ENCODE data around the gene ATP8A2. TPM values are rescaled to one million over a fixed set of nuclear protein-coding genes. Genes with fewer than 3 reads are reported as not detected.

Gene ATP8A2
- total and polyA plus RNA-seq, 12 donors = under 0.01 to 0.18 (median 0.10) TPM; not detected in 3

DNA sequence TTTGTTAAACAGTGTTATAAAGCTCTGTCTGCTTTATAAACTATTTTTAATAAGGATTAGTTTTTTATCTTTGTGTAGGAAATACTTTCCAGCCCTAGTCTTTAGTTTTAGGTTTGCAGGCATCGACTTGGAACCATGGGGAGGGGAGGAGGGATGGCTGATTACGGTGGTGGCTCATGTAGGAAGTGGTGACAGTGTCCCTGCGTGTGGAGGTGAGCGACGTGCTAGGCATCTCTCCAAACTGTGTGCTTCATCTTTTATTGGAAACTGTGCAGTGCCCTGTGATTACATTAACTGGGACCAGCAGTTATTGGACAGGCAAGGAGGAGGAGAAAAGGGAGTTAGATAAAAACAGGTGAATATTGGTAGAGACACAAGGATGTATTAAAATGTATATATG, 203.8 kb downstream of the ATP8A2 start:
- 18 to 31% methylated on average over 5 of the region's 5 CpGs for WGBS, 2 donors
- intact Hi-C loops (cut with DNase I) = loop anchor here in 8 of 10 donors (2.0 to 5.0 kb wide), 4 partner anchors 487 to 492 kb away; no protein-coding TSS in a partner anchor
- Histone ChIP-seq H3K27ac (no peak overlapping the region), H3K4me3 (no peak overlapping the region), H3K36me3 (no peaks in the 10 kb centered on the region), H3K27me3 (peaks cover 0 to 67% (median 35%) of the 10 kb centered on the region in 7 donors), H3K9me3 (no peaks in the 10 kb centered on the region), H3K4me1 (no peaks in the 10 kb centered on the region)
- no peak for ATAC-seq
- DNase-seq = no peak
- TF ChIP-seq CTCF (IDR thresholded peaks at IDR 0.05) = no peak

DNA sequence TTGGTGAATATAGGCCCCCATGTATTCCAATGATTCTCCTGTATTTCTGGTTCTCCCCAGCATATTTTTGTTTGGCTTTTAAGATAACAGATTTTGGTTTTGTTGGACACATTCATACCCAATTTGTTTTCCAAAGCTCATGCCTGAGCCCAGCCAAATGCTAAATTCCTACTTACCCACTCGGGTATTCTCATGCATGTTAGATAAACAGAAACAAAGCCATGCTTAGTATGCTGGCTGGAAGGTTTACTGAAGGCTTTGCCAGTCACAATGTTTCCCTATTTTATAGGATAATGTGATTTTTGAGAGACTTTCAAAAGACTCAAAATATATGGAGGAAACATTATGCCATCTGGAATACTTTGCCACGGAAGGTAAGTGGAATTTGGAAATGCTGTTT, 206.8 kb downstream of the ATP8A2 start:
- no peak for TF ChIP-seq CTCF (IDR thresholded peaks at IDR 0.05)
- no peak for DNase-seq
- Histone ChIP-seq H3K36me3 (no peaks in the 10 kb centered on the region), H3K9me3 (no peaks in the 10 kb centered on the region), H3K27ac (no peak overlapping the region), H3K4me3 (no peak overlapping the region), H3K4me1 (no peaks in the 10 kb centered on the region), H3K27me3 (peaks cover 0 to 57% (median 30%) of the 10 kb centered on the region in 7 donors)
- 60 to 76% methylated on average over 2 of the region's 2 CpGs for WGBS, 2 donors
- intact Hi-C loops (cut with DNase I) = loop anchor here in 2 of 10 donors (5.0 kb wide), 2 partner anchors 484 to 489 kb away; no protein-coding TSS in a partner anchor
- ATAC-seq = no peak

- no peaks in the 10 kb centered on the region for H3K9me3 ChIP-seq
- no peak overlapping the region for H3K27ac ChIP-seq
- intact Hi-C loops (cut with DNase I) = loop anchor here in 2 of 10 donors (5.0 kb wide), 2 partner anchors 483 to 488 kb away; no protein-coding TSS in a partner anchor
- TF ChIP-seq CTCF (IDR thresholded peaks at IDR 0.05) = no peak
- no peak overlapping the region for H3K4me3 ChIP-seq
- whole genome bisulfite sequencing, 2 donors = 90% methylated on average over 8 of the region's 8 CpGs
- H3K27me3 ChIP-seq = peaks cover 0 to 57% (median 25%) of the 10 kb centered on the region in 7 donors
- DNase-seq (no peak), ATAC-seq (no peak)
- H3K4me1 ChIP-seq = no peaks in the 10 kb centered on the region
- no peaks in the 10 kb centered on the region for H3K36me3 ChIP-seq
Measured at GRCh38 chr13:25579221-25579620, 207.4 kb downstream of the ATP8A2 start.

- WGBS, 2 donors = 72 to 73% methylated on average over 2 of the region's 2 CpGs
- intact Hi-C loops (cut with DNase I) = no loop called here
- H3K27ac ChIP-seq = no peak overlapping the region
- TF ChIP-seq CTCF (IDR thresholded peaks at IDR 0.05) = no peak
- H3K36me3 ChIP-seq = no peaks in the 10 kb centered on the region
- H3K9me3 ChIP-seq = no peaks in the 10 kb centered on the region
- peaks cover 0 to 56% (median 29%) of the 10 kb centered on the region in 7 donors for H3K27me3 ChIP-seq
- DNase-seq (no peak), ATAC-seq (no peak)
- no peaks in the 10 kb centered on the region for H3K4me1 ChIP-seq
- no peak overlapping the region for H3K4me3 ChIP-seq
Measured at GRCh38 chr13:25581351-25581750, 209.6 kb downstream of the ATP8A2 start.
